AG04449 (cell line): ENCODE results near the gene NOXA1.

ENCODE experiments used
- CTCF ChIA-PET: fragments of 350-600 bp; formaldehyde crosslinking; extraction: SDS; loops from one replicate; lab custom pipeline; 2021; ENCODE audit warnings: antibody characterized with exemption; lab: Yijun Ruan, JAX
- POLR2A ChIA-PET: fragments of 400-600, 350-600 bp; formaldehyde crosslinking; extraction: SDS; loops from one replicate; lab custom pipeline; 2020; ENCODE audit warnings: antibody characterized with exemption, inconsistent platforms; lab: Yijun Ruan, JAX
- DNase-seq: peaks from one replicate; pipeline ENCODE4 v3.0.0-alpha.2; 2010; ENCODE audit warnings: low read depth, low spot score
- H3K4me3 ChIP-seq: 2 replicates; pipeline ENCODE4 v1.5.1; 2011; ENCODE audit warnings: low read depth, mild to moderate bottlenecking, control low read depth, low read length
- TF ChIP-seq, protein P1 (sequence below): IDR thresholded peaks from one replicate; pipeline ENCODE4 v1.5.1; 2011; ENCODE audit warnings: mild to moderate bottlenecking, moderate library complexity, low read length, control low read depth, inconsistent platforms; ENCODE audit not compliant: insufficient read depth; ENCODE audit errors: missing control alignments

The NOXA1 gene

DNA sequence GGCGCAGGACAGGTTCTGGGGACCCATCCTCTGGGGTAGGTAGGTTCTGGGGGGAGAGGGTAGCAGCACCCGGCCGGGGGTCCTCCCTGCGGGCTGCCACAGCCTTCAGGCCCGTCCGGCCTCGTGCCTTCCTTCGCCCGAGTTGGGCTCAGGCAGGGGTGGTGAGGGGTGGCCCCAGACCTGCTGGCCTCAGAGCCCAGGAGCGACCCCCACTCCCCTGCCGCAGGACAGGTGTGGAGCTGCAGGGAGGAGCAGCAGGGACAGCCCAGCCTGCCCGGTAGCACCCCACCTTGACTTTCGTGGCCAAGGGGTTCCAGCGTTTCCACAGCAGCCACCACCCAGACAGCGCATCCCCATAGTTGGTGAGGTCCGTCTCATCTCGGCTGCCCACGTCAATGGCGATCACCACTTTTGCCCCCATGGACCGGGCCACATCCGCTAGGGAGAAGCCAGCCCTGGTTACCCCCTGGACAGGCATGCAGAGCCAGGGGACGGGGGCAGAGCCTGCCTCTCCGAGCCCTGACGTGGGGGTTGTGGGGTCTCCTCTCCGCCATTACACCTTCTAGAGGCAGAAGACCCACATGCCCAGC lies 39.3 kb downstream of the NOXA1 start:
- TF ChIP-seq, protein P1, sequence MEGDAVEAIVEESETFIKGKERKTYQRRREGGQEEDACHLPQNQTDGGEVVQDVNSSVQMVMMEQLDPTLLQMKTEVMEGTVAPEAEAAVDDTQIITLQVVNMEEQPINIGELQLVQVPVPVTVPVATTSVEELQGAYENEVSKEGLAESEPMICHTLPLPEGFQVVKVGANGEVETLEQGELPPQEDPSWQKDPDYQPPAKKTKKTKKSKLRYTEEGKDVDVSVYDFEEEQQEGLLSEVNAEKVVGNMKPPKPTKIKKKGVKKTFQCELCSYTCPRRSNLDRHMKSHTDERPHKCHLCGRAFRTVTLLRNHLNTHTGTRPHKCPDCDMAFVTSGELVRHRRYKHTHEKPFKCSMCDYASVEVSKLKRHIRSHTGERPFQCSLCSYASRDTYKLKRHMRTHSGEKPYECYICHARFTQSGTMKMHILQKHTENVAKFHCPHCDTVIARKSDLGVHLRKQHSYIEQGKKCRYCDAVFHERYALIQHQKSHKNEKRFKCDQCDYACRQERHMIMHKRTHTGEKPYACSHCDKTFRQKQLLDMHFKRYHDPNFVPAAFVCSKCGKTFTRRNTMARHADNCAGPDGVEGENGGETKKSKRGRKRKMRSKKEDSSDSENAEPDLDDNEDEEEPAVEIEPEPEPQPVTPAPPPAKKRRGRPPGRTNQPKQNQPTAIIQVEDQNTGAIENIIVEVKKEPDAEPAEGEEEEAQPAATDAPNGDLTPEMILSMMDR = no peak
- ChIA-PET CTCF (no interaction called here), POLR2A (no interaction called here)
- no peak overlapping the region for H3K4me3 ChIP-seq
- DNase-seq = no peak

DNA sequence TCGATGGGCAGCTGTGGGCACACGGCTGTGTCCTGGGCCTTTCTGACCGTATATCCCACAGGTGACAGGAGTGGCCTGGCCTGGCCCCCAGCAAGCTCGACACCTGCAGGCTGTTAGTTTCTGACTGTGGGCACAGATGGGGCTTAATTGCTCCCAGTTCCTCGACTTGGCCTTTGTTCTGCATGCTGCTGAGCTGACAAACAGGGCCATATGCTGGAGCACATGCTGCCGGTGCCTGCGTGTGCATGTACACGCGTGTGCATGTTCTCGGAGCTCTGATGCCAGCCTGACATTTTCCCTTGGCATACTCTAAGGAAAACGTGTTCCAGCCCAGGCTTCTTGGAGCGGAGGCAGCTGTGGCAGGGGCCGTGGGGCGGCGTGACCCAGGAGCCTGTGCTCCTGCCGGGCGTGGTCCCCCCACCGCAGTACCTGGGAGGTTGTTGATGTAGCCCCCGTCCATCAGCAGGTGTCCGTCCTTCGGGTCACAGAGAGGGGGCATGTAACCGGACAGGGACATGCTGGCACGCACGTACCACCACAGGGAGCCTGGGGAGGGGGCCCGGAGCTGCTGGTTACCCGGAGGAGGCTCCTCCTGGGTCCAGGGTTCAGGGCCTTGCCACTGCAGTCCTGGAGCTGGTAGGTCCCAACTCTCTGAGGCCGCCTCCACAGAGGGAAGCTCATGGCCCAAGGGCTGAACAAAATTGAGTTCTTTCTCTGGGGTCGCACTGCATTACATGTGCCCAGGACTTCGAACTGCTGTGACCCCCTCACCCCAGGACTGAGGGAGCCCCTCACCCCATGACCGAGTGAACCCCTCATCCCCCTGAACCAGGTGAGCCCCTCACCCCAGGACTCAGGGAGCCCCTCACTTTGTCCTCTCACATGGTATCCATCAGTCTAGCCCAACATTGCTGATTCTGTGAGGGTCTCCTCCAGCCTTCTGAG lies 40.1 kb downstream of the NOXA1 start:
- no peak for DNase-seq
- ChIA-PET POLR2A (no interaction called here), CTCF (no interaction called here)
- TF ChIP-seq, protein P1 = no peak
- H3K4me3 ChIP-seq = no peak overlapping the region

GRCh38 chr9:137463931-137464290 lies 40.7 kb downstream of the NOXA1 start:
- ChIA-PET CTCF (no interaction called here), POLR2A (no interaction called here)
- TF ChIP-seq, protein P1 = no peak
- no peak for DNase-seq
- no peak overlapping the region for H3K4me3 ChIP-seq

- TF ChIP-seq, protein P1 = no peak
- H3K4me3 ChIP-seq = no peak overlapping the region
- no peak for DNase-seq
- POLR2A ChIA-PET = no interaction called here
- CTCF ChIA-PET = no interaction called here
These were observed 41.3 kb downstream of the NOXA1 start for GRCh38 chr9:137464291-137464999.

GRCh38 chr9:137465000-137465719 lies 42.0 kb downstream of the NOXA1 start:
- H3K4me3 ChIP-seq = no peak overlapping the region
- DNase-seq = no peak
- TF ChIP-seq, protein P1 = no peak
- ChIA-PET POLR2A (no interaction called here), CTCF (no interaction called here)
